Activated CD4-positive, CD25-positive, alpha-beta regulatory T cell (primary cell): Measurements from ENCODE around the gene FOXK1.

ENCODE experiments used
- DNase-seq, 4 experiments: peaks; one replicate each; lab custom pipeline; 2025; lab: John Stamatoyannopoulos, UW

The FOXK1 gene

GRCh38 chr7:4722960-4723630 lies 41.0 kb downstream of the FOXK1 start:
- DNase-seq = no peak

DNA sequence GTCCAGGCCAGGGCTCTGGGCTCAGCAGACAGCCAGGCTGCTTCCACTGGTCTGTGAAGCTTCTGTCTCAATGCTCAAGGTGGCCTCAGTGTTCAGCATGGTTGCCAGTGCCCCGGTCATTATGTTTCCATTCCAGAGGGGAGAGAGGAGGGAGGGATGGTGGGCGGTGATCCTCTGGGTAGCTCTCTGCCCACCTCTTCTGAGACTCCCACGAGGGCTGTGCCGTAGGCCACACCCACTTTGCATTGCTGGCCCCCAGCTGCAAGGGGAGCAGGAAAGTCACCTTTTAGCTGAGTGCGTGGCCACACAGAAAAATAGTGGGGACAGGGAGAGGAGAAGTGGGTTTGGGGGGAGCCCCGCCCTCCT lies 42.5 kb downstream of the FOXK1 start:
- no peak for DNase-seq

GRCh38 chr7:4725014-4725849 lies 43.1 kb downstream of the FOXK1 start:
- DNase-seq = no peak

- no peak for DNase-seq
Observed at GRCh38 chr7:4725850-4726450, 43.9 kb downstream of the FOXK1 start.

- DNase-seq = no peak
Observed at GRCh38 chr7:4726566-4726965, 44.5 kb downstream of the FOXK1 start.

DNA sequence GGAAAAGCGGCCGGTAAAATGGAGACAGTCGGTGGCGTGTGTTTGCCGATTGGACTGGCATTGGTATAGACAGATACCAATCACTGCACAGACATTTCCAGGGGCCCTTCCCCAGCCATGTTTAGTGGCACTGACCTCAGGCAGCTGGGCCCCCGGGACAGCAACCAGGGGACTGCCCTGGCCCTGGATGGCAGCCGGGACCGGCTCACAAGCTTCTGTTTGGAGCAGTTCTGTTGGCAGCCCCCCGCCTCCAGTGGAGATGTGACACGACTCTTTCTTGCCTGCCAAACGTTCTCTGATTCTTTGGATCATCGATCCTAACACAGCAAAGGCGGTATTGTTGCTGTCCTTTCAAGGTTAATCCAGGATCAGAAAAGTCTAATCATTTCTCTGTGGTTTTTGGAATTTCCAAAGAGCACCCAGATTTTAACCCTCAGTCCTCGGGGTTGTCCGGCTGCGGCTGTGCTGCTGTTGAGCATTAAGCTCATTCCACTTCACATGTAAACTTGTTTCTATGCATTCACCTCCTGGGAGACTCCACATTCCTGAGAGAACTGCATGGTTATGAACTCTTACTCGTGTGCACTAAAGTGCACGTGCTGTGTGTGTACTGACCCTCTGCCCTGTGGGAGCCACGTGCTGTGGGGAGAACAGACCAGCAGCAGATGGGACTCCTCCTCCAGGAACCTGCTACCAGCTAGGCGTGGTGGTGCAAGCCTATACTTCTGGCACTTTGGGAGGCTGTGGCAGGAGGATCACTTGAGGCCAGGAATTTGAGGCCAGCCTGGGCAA lies 46.0 kb downstream of the FOXK1 start:
- DNase-seq = no peak

- DNase-seq = no peak
Observed at GRCh38 chr7:4729266-4729665, 47.2 kb downstream of the FOXK1 start.

- DNase-seq = no peak
Observed at GRCh38 chr7:4730276-4730675, 48.2 kb downstream of the FOXK1 start.

DNA sequence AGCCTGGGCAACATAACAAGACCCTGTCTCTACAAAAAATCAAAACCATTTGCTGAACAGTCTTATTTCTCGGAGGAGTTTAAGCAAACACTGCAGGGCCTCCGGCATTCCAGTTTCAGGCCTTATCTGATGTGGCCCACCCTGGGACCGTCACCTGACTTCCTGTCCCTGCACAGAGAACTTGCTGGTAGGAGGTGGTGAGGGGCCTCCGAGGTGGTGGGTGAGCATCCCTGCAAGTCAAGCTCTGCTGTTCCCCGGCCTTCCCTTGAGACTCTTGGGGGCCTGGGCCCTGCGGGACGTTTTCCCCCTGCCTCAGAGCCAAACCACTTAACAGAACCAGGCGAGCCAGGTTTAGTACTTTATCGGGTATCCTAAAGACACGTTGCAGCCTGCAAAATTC lies 48.9 kb downstream of the FOXK1 start:
- DNase-seq = no peak

DNA sequence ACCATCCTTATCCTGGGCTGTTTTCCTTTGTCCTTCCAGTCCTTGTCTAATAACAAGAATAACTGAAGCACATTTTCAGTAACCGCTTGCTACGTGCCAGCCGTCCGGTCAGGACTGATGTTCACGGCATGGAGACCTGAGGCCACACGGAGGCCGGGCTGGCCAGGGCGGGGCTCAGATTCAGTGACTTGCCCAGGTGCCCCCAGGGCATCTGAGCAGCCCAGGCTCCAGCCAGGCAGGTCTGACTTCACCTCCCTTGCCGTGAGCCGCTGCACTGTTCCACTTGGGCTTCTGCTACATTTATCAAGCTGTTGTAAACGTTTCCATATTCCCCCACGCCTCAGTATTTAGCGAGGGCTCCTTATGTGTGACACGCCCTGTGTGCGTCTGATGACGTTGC lies 49.7 kb downstream of the FOXK1 start:
- DNase-seq = no peak

DNA sequence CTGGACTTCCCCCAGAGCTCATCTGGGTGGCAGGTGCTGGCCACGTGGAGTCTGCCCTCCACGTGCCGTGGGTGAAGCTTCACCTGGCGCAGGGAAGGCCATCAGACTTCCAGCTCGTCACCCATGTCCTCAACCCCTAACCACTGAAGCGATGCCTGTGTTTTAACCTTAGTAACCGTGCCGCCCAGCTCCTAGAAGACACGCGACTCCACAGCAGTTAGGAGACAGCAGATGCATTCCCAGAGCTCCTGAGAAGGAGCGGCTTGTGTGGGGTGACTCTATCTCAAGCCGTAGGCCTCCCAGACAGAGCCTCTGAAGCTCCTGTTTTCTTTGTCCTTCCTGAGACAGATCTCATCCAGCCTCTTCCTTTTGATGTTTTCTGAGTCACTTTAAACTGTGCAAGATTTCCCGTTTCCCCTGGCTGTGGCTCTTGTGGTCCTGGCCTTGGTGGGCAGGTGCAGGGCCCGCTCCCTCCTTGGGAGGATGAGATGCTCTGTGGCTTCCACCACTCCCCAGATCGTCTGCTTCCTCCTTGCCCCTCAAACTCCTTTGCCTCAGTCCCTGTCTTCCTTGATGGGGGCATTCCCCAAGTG lies 51.9 kb downstream of the FOXK1 start:
- DNase-seq = no peak

GRCh38 chr7:4734587-4735345 lies 52.7 kb downstream of the FOXK1 start:
- DNase-seq = no peak

DNA sequence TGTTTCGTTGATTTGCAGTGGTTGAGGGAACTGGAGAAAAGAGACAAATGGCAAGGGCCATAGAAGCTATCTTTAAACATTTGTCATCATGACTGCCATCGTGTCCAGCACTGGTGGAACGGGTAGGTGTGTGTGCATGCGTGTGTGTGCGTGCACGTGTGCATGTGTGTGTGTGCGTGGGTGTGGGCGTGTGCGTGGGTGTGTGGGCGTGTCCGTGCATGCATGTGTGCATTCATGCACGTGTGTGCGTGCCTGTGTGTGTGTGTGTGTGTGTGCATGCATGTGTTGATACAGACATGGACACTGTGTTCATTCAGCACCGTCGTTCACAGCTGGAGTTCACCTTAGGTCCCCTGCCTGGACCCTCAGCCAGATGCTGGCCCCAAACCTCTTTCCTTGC lies 55.2 kb downstream of the FOXK1 start:
- DNase-seq = no peak

GRCh38 chr7:4738711-4739527 lies 56.8 kb downstream of the FOXK1 start:
- no peak for DNase-seq

GRCh38 chr7:4739528-4739992 lies 57.5 kb downstream of the FOXK1 start:
- no peak for DNase-seq

- DNase-seq = no peak
Observed at GRCh38 chr7:4740796-4741195, 58.7 kb downstream of the FOXK1 start.

- DNase-seq = no peak
Observed at GRCh38 chr7:4742051-4742573, 60.0 kb downstream of the FOXK1 start.

GRCh38 chr7:4742852-4743251 lies 60.8 kb downstream of the FOXK1 start:
- no peak for DNase-seq

DNA sequence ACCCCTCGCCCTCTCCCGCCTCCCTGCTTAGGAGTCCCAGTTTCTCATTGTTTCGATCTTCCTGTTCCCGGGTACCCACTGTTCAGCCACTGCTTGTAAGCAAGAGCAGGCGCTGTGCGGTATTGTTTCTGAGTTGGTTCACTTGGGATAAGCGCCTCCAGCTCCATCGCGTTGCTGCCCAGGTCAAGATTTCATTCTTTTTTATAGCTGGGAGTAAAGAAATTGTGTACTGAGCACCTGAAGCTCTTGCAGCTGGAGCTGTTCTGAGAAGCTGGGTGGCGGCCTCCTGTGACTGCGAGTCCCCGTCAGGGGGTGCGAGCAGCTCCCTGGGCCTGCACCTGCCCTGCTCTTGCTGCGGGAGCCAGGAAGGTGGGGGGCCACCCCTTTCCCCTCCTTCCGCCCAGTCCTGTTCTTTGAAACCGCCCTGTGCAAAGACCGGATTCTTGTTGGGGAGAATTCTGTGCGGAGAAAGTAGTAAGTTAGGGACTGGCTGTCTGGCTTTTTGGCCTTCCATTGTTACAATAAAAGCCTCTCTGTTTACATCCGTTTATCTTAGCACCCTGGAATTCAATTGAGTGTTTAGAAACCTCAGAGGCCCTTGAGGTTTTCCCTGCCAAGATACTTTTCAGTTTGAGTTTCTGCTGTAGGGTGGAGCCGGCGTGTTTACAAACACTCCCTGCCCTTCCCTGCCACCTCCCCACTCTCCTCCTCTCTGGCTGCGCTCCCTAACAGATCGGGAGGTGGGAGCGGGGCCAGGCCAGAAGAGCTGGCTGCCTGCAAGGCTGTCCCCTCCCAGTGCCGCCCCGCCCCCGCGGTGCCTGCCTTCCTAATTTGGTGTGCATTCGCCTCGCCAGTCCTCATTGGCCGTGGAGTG lies 62.5 kb downstream of the FOXK1 start:
- DNase-seq = peak in 3 of 4 experiments; percentile 17 to 32 (median 30)
